ENCODE measurements around the gene RAB11FIP3. TPM values are rescaled to one million over a fixed set of nuclear protein-coding genes. Genes with fewer than 3 reads are reported as not detected.
"Not testable (repeated sequence)": the region's sequence is repeated elsewhere in the genome, so short reads cannot be mapped to it uniquely, and the experiment has no call there.

RAB11FIP3 gene
- total RNA-seq, 2 experiments from 2014 or later = 21.2 to 25.4 TPM

DNA sequence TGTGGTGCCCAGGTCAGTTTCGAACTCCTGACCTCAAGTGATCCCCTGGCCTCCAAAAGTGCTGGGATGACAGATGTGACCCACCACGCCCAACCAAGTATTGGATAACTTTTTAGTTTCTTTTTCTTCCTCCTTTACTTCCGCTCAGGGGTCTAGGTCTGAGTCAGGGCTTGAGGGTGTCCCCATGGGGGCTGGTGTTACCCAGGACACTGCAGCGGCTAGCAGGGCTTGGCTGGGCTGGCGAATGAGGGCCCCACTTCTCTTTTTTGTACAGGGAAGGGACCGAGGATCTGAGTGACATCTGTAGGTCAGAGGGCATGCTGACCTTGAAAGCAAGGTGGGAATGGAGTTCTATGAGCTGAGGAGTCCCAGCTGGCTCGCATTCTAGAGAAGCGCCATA is 24.9 kb downstream of the RAB11FIP3 start:
- POLR2A ChIA-PET = no interaction called here
- H3K36me3 Mint-ChIP-seq (ENCODE audit: low read depth) = no peaks in the 10 kb centered on the region
- DNase-seq = no peak
- no peaks in the 10 kb centered on the region for H3K27me3 Mint-ChIP-seq
- H3K9me3 Mint-ChIP-seq = no peaks in the 10 kb centered on the region
- no peak overlapping the region for H3K4me3 Mint-ChIP-seq
- CTCF ChIA-PET = interaction anchor here (1.1 kb wide), 1 partner anchor 13 kb away, joined by 3 read pairs; no protein-coding TSS in a partner anchor
- H3K27ac Mint-ChIP-seq = no peak overlapping the region
- peaks cover 5% of the 10 kb centered on the region for H3K4me1 Mint-ChIP-seq

DNA sequence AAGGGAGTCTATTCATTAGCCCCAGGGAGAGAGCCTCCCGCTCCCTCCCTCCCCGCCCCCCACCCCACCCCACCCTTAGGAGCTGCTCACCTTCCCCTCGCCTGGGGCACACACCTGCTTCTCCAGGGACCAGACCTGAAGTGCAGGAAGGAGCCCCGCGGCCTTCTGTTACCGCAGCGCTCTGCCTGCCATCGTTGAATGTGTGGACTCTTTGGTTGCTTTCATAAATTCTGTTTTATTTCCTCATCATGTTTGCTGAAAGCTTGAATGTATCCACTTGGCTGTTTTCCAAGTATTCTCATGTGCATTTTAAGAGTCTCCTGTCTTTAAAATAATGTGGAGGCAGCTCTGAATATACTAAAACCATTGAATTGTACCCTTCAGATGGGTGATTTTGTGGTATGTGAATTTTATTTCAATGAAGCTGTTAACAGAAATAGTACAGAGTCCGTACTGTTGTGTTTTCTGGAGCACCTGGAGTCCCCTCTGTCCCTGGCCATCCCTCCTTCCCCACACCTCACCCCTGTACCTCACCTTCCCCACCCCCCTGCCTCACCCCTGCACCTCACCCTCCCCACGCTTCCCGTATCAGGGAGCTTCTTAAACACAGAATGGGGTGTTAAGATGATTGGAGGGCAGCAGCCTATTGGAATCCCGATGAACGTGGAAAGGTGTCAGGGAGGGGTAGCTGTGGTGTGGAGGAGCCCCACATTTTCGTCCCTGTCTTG is 25.5 kb downstream of the RAB11FIP3 start:
- CTCF ChIA-PET = interaction anchor here (1.1 kb wide), 1 partner anchor 14 kb away, joined by 3 read pairs; no protein-coding TSS in a partner anchor
- no peak overlapping the region for H3K4me3 Mint-ChIP-seq
- no peaks in the 10 kb centered on the region for H3K36me3 Mint-ChIP-seq (ENCODE audit: low read depth)
- no peaks in the 10 kb centered on the region for H3K27me3 Mint-ChIP-seq
- H3K27ac Mint-ChIP-seq = no peak overlapping the region
- no peaks in the 10 kb centered on the region for H3K9me3 Mint-ChIP-seq
- POLR2A ChIA-PET = no interaction called here
- H3K4me1 Mint-ChIP-seq = peaks cover 5% of the 10 kb centered on the region
- DNase-seq = no peak

DNA sequence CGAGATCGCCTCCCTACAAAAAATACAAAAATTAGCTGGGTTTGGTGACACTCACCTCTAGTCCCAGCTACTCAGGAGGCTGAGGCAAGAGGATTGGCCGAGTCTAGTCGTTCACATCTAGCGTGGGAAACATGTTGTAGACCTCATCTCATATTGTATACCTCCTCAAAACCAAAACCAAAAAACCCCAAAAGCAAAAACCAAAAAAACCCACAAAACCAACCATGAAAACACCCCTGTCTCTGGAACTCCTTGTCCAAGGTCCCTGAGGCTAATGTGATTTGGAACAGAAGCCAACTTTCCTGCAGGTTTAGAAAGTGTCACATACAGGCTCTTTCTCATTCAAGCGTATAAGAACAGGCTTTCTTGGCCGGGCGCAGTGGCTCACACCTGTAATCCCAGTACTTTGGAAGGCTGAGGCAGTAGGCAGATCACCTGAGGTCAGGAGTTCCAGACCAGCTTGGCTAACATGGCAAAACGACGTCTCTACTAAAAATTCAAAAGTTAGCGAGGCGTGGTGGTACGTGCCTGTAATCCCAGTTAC is 29.0 kb downstream of the RAB11FIP3 start:
- Mint-ChIP-seq H3K27ac (no peak overlapping the region), H3K9me3 (no peaks in the 10 kb centered on the region), H3K4me3 (no peak overlapping the region), H3K36me3 (ENCODE audit: low read depth) (no peaks in the 10 kb centered on the region), H3K4me1 (peaks cover 5% of the 10 kb centered on the region), H3K27me3 (no peaks in the 10 kb centered on the region)
- no peak for DNase-seq
- ChIA-PET POLR2A (no interaction called here), CTCF (no interaction called here)

DNA sequence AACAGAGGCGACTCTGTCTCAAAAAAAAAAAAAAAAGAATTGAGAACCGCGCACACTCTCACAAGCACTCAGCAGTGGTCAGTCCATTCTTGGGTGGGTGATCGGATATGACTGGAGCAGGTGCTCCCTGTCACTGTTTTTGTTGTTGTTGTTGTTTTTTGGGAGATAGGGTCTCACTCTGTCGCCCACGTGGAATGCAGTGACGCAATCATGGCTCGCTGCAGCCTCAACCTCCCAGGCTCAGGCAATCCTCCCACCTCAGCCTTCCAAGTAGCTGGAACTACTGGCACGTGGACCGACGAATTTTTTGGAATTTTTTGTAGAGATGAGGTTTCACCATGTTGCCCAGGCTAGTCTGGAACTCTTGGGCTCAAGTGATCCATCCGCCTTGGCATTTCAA is 30.0 kb downstream of the RAB11FIP3 start:
- H3K9me3 Mint-ChIP-seq = no peaks in the 10 kb centered on the region
- CTCF ChIA-PET = interaction anchor here (0.6 kb wide), 1 partner anchor 333 kb away, joined by 3 read pairs; no protein-coding TSS in a partner anchor
- H3K4me1 Mint-ChIP-seq = peaks cover 5% of the 10 kb centered on the region
- no peak for DNase-seq
- POLR2A ChIA-PET = no interaction called here
- H3K4me3 Mint-ChIP-seq = no peak overlapping the region
- H3K27ac Mint-ChIP-seq = no peak overlapping the region
- H3K27me3 Mint-ChIP-seq = no peaks in the 10 kb centered on the region
- H3K36me3 Mint-ChIP-seq (ENCODE audit: low read depth) = no peaks in the 10 kb centered on the region

DNA sequence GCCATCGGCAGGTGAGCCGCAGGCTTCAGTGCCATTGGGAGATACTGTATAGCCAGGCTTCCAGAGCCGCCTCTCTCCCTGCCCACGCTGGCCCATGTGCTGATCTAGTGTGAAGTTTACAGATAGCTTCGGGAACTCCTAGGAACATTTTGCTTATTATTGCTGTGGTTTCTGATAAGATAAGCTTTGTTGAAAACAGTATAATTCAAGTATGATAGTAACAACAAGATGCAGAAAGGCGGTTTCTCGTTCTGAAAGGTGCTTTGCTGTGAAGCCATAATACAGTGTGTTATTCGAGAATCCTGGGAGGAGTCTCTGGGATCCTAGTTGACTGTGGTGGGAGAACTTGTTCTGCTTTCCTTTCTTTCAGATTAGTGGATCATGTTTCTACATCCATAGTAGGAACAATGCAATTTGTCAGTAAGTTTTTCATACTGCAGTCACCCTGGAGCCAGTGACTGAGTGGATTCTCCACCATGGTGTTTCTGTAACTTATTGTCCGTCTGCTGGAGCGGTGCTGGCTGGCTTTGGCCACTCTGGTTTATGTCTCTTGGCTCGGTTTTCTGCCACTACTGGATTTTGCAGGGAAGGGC is 31.5 kb downstream of the RAB11FIP3 start:
- no peaks in the 10 kb centered on the region for H3K27me3 Mint-ChIP-seq

DNA sequence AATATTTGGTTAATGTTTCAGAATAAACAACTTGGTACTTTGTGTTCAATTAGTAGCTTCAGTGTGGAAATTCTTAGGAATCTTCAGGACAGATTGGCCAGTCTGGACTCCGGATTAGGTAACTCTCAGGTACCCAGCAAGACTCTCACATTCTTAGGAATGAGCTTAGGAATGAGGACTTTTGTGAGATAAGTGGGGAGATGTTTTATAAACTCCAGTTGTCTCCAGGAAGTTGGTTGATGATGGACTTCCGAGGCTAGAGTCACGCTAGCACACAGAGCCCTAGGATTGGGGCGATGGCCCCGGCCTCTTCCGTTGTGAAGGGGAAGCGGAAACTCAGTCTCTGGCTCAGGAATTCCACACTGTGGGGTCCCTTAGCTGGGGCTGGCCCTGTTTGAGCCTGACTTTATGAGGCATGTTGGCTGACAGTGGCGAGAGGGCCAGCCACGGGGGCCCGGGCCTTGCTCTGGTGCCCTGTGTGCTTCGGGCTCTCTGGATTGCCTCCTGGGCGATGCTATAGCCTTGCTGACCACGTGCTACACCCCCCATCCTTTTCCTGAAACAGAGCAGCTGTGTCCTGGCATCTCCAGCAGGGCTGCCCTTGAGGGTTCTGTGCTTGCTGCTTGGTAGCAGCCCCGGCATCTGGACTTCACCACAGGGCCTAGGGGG is 32.4 kb downstream of the RAB11FIP3 start:
- Mint-ChIP-seq H3K4me1 (peaks cover 5% of the 10 kb centered on the region), H3K9me3 (no peaks in the 10 kb centered on the region), H3K4me3 (no peak overlapping the region), H3K27ac (no peak overlapping the region), H3K36me3 (ENCODE audit: low read depth) (no peaks in the 10 kb centered on the region), H3K27me3 (no peaks in the 10 kb centered on the region)
- CTCF ChIA-PET = no interaction called here
- no peak for DNase-seq
- POLR2A ChIA-PET = no interaction called here

More for the DNA sequence above, 31.5 kb downstream of the RAB11FIP3 start:
- ChIA-PET CTCF (interaction anchor here (0.6 to 1.0 kb wide), 2 partner anchors 30 to 67 kb away, joined by 3 to 4 read pairs; no protein-coding TSS in a partner anchor), POLR2A (no interaction called here)
- no peak for DNase-seq
- H3K36me3 Mint-ChIP-seq (ENCODE audit: low read depth) = no peaks in the 10 kb centered on the region
- H3K27ac Mint-ChIP-seq = no peak overlapping the region
- H3K9me3 Mint-ChIP-seq = no peaks in the 10 kb centered on the region
- H3K4me1 Mint-ChIP-seq = peaks cover 5% of the 10 kb centered on the region
- no peak overlapping the region for H3K4me3 Mint-ChIP-seq

DNA sequence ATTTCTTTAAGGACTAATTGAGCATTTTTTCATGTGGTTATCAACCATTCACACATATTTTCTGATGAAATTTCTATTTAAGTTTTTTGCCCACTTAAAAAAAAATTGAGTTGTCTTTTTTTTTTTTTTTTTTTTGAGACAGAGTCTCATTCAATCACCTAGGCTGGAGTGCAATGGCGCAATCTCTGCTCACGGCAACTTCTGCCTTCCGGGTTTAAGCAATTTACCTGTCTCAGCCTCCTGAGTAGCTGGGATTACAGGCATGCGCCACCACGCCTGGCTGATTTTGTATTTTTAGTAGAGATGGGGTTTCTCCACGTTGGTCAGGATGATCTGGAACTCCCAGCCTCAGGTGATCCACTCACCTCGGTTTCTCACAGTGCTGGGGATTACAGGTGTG is 34.3 kb downstream of the RAB11FIP3 start:
- ChIA-PET POLR2A (no interaction called here), CTCF (no interaction called here)
- Mint-ChIP-seq H3K4me1 (no peaks in the 10 kb centered on the region), H3K27me3 (no peaks in the 10 kb centered on the region), H3K27ac (no peak overlapping the region), H3K4me3 (no peak overlapping the region), H3K9me3 (no peaks in the 10 kb centered on the region), H3K36me3 (ENCODE audit: low read depth) (no peaks in the 10 kb centered on the region)
- DNase-seq = no peak

DNA sequence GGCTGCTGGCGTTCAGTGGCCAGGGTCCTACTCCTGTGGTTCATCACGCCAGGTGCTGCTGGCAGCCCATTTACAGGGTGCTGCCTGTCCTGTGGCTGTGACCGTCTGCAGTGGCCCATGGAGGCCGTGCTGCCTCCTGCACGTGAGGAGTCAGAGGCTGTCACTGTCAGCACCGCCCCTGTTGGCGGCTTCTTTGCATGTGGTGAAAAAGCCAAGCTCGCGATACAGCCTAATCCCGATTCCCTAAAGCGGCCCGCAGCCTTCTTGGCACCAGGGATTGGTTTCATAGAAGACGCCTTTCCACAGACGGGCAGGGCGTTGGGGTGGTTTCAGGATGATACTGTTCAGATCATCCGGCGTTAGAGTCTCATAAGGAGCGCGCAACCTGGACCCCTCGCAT is 35.3 kb downstream of the RAB11FIP3 start:
- POLR2A ChIA-PET = no interaction called here
- Mint-ChIP-seq H3K4me3 (no peak overlapping the region), H3K27me3 (no peaks in the 10 kb centered on the region), H3K9me3 (no peaks in the 10 kb centered on the region), H3K36me3 (ENCODE audit: low read depth) (no peaks in the 10 kb centered on the region), H3K4me1 (no peaks in the 10 kb centered on the region), H3K27ac (no peak overlapping the region)
- no peak for DNase-seq
- CTCF ChIA-PET = no interaction called here

DNA sequence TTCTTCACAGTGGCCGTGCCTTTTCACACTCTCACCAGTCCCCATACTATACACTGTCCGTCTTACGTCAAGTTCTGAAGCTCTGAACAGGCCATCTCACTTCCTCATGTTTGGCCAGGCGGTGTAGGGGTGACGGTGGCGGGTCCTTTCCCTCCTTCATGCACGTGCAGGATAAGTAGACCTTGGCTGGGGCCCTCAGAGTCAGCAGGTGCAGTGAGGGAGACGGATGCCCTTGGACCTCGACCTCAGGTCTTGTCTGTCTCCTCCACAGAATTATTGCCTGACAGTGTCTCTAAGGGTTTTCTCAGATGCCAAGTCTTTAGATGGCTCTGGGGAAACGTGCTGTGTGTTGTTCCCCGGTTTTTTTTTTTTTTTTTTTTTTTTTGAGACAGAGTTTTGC is 37.6 kb downstream of the RAB11FIP3 start:
- ChIA-PET POLR2A (no interaction called here), CTCF (no interaction called here)
- H3K9me3 Mint-ChIP-seq = no peaks in the 10 kb centered on the region
- H3K27ac Mint-ChIP-seq = no peak overlapping the region
- H3K36me3 Mint-ChIP-seq (ENCODE audit: low read depth) = no peaks in the 10 kb centered on the region
- H3K27me3 Mint-ChIP-seq = no peaks in the 10 kb centered on the region
- no peak overlapping the region for H3K4me3 Mint-ChIP-seq
- no peak for DNase-seq
- no peaks in the 10 kb centered on the region for H3K4me1 Mint-ChIP-seq

DNA sequence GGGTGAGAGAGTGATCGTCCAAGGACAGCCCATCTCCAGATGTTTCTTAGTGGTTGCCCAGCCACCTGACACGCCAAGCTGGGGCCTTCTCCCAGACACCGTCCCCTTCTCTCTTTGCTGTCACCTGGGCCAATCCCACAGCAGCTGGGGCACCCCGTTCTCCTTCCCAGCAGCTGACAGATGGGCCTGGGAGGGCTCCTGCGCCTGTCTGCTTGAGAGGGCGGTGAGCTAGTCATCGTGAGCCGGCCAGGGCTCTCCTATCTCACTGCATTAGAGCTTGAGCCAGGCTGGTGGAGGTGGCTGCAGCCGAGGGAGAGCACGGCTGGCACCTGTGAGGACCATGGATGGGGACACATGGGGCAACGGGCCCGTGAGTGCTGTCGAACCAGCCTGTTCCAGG is 41.2 kb downstream of the RAB11FIP3 start:
- no peaks in the 10 kb centered on the region for H3K36me3 Mint-ChIP-seq (ENCODE audit: low read depth)
- H3K4me1 Mint-ChIP-seq = no peaks in the 10 kb centered on the region
- no peak overlapping the region for H3K27ac Mint-ChIP-seq
- H3K9me3 Mint-ChIP-seq = no peaks in the 10 kb centered on the region
- H3K4me3 Mint-ChIP-seq = no peak overlapping the region
- no peaks in the 10 kb centered on the region for H3K27me3 Mint-ChIP-seq
- DNase-seq = no peak
- ChIA-PET POLR2A (no interaction called here), CTCF (interaction anchor here (0.6 kb wide), 1 partner anchor 31 kb away, joined by 3 read pairs; no protein-coding TSS in a partner anchor)

DNA sequence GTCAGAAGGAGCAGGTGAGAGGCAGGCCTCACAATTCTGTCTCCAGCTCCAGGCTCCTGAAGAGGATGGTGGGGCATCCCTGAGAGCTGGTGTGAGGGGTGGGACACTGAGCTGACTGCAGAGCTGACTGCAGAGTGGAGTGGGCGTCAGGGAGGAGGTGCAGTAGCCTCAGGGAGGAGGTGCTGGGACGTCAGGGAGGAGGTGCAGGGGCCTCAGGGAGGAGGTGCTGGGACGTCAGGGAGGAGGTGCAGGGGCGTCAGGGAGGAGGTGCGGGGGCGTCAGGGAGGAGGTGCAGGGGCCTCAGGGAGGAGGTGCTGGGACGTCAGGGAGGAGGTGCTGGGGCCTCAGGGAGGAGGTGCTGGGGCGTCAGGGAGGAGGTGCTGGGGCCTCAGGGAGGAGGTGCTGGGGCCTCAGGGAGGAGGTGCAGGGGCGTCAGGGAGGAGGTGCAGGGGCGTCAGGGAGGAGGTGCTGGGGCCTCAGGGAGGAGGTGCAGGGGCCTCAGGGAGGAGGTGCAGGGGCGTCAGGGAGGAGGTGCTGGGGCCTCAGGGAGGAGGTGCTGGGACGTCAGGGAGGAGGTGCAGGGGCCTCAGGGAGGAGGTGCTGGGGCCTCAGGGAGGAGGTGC is 41.9 kb downstream of the RAB11FIP3 start:
- DNase-seq; H3K4me1 Mint-ChIP-seq; CTCF ChIA-PET; H3K36me3 Mint-ChIP-seq (ENCODE audit: low read depth); H3K4me3 Mint-ChIP-seq; POLR2A ChIA-PET; H3K27ac Mint-ChIP-seq; H3K9me3 Mint-ChIP-seq; H3K27me3 Mint-ChIP-seq: not testable (repeated sequence)

DNA sequence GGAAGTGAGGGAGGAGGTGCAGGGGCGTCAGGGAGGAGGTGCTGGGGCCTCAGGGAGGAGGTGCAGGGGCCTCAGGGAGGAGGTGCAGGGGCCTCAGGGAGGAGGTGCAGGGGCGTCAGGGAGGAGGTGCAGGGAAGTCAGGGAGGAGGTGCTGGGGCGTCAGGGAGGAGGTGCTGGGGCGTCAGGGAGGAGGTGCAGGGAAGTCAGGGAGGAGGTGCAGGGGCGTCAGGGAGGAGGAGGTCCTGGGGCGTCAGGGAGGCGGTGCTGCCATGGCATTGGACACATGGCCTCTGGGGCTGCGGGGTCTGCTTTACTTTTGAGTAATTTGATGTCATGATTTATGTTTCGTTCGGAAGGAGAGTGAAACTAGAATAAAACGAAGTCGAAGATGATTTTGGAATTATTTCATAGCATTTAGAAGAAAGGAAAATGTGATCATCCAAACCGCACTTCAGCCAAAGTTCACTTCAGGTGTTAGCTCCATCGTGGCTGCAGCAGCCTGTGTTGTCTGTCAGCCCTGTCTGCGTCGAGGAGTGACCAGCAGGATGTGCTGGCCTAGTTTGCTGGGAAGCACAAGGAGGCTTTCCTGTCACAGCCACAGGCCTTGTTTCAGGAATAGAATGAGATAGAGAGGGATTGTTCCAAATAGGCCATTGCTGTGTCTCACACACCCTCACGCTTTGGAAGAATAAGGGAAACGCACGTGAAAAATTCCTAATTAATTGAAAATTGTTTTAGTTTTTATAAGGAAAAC is 42.8 kb downstream of the RAB11FIP3 start:
- ChIA-PET POLR2A (no interaction called here), CTCF (no interaction called here)
- Mint-ChIP-seq H3K4me1 (no peaks in the 10 kb centered on the region), H3K9me3 (no peaks in the 10 kb centered on the region), H3K27me3 (no peaks in the 10 kb centered on the region), H3K27ac (no peak overlapping the region), H3K4me3 (no peak overlapping the region), H3K36me3 (ENCODE audit: low read depth) (no peaks in the 10 kb centered on the region)
- no peak for DNase-seq

DNA sequence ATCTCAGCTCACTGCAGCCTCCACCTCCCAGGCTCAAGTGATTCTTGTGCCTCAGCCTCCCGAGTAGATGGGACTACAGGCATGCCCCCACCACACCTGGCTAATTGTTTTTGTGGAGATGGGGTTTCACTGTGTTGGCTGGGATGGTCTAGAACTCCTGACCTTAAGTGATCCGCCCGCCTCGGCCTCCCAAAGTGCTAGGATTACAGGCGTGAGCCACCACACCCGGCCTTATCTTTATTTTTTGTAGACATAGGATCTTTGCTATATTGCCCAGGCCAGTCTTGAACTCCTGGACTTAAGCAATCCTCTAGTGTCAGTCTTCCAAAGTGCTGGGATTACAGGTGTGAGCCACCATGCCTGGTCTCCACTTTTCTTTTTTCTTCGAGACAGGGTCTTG is 44.0 kb downstream of the RAB11FIP3 start:
- POLR2A ChIA-PET; CTCF ChIA-PET; H3K27ac Mint-ChIP-seq; H3K4me1 Mint-ChIP-seq; H3K9me3 Mint-ChIP-seq; H3K4me3 Mint-ChIP-seq; H3K36me3 Mint-ChIP-seq (ENCODE audit: low read depth); H3K27me3 Mint-ChIP-seq; DNase-seq: not testable (repeated sequence)
